Measurements from ENCODE around the gene MSRB3.
"Not testable (repeated sequence)": the region's sequence is repeated elsewhere in the genome, so short reads cannot be mapped to it uniquely, and the experiment has no call there.

Gene MSRB3

DNA sequence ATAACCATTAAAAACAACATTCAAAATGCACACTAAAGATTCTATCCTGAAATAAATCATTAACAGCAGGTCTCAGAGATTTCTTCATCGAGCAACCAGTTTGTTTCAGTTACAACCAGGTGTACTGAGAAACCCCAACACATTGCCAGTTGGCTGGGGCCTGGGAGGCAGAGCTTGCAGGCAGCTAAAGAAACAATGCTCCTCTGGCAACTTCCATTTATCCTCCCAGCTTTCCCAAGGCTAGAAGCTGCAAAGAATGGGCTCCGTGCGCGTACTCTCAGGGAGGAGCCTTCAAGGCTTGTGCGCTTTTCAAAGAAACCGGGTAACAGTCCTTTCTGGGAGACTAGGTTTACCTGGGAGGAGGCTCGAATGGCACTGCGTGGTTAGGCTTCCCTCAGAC, 181.6 kb downstream of the MSRB3 start:
- DNase-seq, result no peak

DNA sequence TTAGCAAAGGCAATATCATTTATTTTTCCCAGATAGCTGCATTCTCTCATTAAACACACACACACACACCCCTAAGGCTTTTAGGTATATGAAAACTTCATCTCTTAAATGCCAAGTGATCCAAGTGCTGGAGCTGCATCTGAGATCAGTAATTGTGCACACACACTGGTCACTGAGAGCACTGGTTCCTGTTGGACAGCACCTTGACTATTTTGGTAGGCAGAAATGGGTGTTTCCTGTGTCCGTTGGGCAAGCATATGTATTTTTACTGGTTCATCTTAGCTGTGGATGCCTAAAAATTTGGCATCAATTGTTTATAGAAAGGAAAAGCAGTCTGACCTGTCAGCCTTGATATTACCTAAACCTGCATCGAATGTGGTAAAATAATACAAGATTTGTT, 182.5 kb downstream of the MSRB3 start:
- DNase-seq, result no peak

DNA sequence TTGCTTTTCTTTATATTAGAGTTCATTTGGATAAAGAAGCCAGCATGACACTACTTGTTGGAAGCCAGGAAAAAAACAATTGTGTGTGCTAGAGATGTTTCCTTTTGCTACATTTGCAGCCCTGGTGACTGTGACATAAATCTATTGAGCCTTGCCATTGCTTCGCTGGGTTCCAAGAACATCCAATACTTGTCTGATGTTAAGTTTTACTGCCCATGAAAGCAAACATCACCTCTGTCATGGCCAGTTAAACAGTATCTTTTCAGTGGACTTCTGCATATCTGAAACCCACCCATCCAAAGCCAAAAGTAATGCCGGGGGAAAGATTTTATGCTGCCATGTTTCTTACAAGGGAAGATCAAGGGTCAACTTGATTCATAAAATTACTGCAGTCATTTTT, 184.0 kb downstream of the MSRB3 start:
- no peak for DNase-seq

DNA sequence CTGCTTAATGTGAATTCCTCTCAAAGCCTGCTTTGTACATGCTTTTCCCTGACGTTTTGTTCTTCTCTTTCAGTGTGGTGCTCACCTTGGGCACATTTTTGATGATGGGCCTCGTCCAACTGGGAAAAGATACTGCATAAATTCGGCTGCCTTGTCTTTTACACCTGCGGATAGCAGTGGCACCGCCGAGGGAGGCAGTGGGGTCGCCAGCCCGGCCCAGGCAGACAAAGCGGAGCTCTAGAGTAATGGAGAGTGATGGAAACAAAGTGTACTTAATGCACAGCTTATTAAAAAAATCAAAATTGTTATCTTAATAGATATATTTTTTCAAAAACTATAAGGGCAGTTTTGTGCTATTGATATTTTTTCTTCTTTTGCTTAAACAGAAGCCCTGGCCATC, 184.6 kb downstream of the MSRB3 start:
- no peak for DNase-seq

DNA sequence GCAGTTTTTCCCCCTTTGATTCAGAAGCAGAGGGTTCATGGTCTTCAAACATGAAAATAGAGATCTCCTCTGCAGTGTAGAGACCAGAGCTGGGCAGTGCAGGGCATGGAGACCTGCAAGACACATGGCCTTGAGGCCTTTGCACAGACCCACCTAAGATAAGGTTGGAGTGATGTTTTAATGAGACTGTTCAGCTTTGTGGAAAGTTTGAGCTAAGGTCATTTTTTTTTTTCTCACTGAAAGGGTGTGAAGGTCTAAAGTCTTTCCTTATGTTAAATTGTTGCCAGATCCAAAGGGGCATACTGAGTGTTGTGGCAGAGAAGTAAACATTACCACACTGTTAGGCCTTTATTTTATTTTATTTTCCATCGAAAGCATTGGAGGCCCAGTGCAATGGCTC, 185.1 kb downstream of the MSRB3 start:
- no peak for DNase-seq

DNA sequence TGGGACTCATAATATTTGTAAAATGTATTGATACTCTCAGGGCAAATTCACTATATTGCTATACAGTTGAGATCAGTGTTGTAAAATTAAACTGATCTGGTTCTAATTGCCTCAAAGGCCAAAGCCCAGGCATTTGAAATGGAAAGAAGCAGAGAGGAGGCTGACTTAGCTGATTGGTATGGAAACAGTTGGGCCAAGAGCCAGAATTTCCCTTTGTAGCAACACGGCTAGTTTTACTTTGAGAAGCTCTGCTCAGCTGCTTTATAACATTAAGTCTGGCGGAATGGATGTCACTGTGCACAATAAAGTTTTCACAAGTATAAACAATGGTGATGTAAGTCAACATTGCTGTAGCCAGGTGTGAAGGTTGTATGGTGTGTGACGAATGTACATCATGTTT, 186.4 kb downstream of the MSRB3 start:
- no peak for DNase-seq

DNA sequence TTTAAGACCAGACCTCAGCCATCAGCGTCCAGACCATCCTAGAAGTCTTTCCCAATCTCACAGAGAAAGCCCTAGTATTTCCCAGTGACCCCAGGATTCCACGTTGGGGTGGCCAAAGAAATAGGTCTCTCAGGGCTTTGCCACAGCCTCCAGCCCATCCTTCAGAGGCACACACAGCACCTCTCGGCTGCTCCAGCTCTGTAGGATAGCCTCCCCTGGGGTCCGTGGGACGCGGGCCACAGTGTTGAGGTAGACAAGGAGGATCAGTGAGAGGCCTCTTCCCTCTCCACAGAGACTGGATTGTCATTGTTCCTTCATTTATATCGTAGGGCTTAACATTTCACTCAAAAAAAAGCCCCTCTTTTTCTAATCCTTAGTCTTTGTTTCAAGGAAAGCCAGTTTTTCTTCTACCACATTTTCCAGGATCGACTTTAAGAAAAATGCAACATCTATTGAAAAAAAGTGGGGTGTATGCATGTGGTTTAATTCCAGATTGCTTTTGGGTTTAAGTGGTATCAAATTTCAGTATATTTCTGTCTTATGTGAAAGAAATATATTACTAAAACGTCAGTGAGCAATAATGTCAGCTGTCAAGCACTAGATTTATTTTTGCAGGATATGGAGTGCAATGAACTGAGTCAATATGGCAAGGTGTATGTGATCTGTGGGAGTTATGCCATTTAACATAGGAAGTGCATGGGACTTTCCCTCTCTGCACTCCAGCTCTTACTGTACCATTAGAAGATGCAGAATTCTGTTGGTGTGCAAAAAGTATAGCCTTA, 187.5 kb downstream of the MSRB3 start:
- no peak for DNase-seq

DNA sequence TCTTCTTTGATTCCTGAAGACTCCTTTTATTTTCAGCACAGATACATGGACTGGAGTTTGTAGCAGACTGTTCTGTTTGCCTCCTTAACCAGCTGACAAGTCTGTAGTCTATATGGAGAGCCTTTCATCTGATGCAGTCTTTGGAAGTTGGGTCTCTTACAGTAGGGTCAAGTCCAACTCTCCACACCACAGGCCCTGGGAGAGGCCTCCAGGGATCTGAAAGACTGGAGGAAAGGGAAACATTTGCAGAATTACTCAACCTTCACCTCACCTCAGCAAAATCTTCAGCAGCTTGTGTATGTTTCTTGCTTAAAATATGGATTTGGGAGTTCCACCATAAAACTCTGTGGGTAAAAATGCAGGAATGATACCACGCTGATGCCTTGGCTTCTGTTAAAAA, 188.4 kb downstream of the MSRB3 start:
- DNase-seq, result no peak

GRCh38 chr12:65470256-65470655, 191.8 kb downstream of the MSRB3 start:
- DNase-seq, result no peak

- DNase-seq, result no peak
These were observed 193.6 kb downstream of the MSRB3 start for GRCh38 chr12:65472079-65472478.

DNA sequence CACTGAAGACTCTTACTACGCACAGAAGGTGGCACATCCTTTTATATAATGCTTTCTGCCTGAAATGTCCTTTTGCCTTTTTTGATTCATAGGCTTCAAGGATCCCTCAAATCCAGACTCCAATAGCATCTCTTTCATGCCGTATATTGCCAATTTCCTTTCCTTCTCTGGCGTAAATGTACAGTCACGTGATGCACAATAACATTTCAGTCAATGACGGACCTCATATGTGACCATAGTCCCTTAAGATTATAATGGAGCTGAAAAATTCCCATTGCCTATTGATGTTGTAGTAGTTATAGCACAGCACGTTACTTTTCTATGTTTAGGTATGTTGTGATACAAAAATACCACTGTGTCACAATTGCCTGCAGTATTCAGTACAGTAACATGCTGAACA, 196.3 kb downstream of the MSRB3 start:
- DNase-seq, result no peak

DNA sequence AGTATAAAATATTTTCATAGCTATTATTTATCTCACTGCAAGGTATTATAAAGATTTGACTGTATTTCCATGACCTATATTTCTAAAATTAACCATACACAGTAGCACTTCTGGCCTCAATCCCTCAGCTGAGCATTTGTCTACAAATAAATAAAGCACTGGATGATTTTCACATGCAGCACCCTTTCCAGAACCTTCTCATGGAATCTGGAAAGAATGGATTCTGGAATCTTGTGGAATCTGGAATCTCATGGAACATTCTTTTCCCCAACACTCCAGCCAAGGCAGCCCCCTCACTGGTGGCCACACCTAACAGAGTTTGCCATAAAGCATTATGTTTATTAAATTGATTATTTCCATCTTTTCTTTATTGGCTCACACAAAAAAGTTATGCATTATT, 199.2 kb downstream of the MSRB3 start:
- DNase-seq, result no peak

DNA sequence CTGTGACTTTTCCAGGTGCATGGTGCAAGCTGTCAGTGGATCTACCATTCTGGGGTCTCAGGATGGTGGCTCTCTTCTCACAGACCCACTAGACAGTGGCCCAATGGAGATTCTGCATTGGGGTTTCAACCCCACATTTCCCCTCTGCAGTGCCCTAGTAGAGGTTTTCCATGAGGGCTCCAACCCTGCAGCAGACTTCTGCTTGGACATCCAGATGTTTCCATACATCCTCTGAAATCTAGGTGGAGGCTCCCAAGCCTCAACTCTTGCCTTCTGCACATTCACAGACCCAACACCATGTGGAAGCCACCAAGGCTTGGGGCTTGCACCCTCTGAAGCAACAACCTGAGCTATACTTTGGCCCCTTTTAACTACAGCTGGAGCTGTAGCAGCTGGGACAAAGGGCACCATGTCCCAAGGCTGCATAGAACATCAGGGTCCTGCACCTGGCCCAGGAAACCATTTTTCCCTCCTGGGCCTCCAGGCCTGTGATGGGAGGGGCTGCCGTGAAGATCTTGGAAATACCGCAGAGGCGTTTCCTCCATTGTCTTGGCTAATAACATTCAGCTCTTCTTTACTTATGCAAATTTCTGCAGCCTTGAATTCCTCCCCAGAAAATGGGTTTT, 205.5 kb downstream of the MSRB3 start:
- not testable (repeated sequence) for DNase-seq

DNA sequence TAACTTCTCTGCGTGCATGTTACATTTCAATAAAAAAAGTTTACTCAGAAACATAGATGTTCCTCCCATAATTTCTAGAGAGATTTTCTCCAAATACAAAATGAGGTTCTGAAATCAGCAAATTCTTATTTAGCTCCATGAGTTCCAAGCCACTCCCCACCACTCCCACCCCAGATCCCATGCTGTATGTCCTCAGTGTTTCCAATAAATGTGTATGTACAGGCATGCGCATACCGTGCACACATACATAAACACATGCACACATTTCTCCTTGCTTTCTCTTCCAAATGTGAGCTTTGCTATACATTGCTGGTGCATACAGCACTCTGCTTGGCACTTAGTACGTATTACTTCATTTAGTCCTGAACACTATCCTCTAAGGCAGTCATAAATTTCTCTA, 209.7 kb downstream of the MSRB3 start:
- no peak for DNase-seq

GRCh38 chr12:65490250-65490649, 211.8 kb downstream of the MSRB3 start:
- no peak for DNase-seq

DNA sequence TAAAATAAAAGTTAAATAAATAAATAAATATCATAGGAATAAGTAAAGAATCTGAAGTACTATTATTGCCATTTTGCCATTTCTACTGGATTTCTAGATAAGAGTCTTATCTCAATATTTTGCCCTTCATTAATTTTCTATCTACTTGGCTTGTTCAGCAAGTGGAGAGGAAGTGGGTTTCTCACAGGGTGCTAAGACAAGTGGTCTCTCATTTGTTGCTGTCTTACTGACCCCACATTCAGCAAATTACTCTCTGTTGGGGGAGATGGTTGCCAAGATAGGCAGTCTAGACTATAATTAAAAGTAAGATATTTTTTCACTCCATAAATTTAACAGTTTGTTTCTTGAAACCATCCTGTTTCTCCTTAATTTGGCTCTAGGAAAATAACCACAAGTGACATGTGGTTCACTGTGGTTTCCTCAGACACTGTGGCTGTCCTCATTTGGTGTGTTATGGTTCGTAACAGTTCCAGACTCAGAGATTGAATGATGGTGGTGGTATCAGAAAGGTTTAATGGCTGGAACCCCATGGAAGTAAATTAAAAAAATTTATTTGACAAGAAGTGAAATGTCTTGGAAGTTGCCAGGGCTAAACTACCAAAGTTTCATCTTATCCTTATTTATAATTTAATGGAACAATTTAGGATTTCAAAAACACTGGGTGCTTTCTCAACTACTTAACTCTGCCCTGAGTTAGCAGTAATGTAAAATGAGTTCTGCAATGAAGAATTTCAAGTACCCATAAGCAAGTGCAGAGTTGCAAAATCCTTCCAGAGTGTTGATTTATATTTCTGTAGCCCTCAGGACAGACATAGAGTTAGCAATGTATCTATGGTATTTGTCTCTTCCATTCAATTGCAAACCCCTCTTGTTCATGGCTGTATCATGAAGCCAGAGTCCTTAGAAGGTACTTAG, 214.8 kb downstream of the MSRB3 start:
- DNase-seq, result no peak

- no peak for DNase-seq
These were observed 215.4 kb downstream of the MSRB3 start for GRCh38 chr12:65493913-65494245.

GRCh38 chr12:65494537-65494936, 216.1 kb downstream of the MSRB3 start:
- no peak for DNase-seq

DNA sequence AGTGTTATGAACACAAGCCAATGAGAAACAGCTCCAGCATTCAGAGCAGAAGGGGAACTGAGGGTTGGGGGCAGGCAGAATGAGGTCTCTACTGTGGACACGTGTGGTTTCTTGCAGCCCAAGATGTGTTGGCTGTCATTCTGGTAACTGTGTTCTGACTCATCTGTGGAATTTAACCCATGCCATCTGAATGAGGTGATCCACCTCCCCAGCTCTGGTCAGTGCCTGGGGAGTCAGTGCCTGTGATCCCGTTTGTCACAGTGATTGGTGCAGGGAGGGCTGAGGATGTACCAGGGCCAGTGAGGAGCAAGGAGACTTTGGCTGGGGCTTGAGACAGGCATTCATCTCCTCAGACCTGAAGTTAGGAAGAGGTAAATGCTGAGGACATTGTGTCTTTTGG, 216.8 kb downstream of the MSRB3 start:
- DNase-seq, result no peak

DNA sequence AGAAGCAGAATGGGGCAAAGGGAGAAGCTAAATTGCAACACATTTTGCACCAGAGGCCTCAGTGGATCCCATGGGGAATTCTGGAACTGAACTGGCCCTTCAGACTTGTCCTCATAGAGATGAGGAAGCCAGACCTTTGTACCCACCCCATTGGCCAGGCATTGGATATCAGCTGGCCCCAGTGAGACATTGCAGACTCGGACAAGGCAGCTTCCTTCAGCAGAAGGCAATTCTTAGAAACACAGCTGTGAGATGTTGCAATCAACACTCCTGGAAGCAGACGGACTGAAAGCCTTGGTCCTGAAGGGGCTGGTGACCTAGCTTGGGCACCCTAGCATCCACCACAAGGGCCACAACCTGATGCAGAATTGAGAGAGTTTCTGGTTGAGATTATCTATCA, 218.1 kb downstream of the MSRB3 start:
- DNase-seq, result no peak

DNA sequence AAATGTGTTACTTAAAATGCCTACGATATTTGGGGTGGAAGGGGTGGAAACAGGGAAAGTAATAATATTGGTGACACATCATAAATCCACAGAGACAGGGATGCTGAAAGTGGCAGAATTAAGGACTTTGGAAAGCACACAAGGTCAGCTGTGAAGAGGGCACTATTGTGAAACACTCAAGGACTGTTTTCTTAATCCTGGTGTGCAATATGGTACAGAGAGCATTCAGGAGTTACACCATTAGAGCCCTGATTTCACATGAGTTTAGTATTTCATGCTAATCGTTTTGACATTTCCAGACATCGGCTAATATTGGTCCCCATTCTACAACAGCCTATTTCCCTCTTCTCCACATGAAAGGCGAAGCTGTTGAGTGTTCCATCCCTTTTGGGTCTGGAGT, 219.2 kb downstream of the MSRB3 start:
- no peak for DNase-seq

DNA sequence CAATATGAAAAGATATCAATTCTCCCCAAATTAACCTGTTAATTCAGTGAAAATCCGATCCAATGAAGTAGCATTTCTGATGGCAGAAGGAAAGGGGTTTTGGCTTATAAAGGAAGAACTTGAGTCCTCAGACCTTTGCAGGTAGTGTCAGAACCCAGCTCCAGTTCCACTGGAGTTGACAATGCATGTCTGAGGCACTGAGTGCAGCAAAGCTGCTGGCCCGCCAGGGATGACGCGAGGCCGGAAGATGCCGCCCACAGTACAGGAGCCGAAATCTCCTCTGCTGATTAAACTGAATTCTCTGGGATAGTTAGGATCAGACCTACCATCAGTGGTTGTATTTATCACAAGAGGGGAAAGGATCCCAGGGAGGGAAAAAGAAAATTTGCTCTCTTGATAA, 220.7 kb downstream of the MSRB3 start:
- no peak for DNase-seq

GRCh38 chr12:65500091-65500900, 221.8 kb downstream of the MSRB3 start:
- no peak for DNase-seq

Measured in activated CD8-positive, alpha-beta memory T cell treated with anti-CD3 and anti-CD28 coated beads for 24 hours (primary cell).